ENCODE measurements around the gene FRMD8.
"Not testable (repeated sequence)": the region's sequence is repeated elsewhere in the genome, so short reads cannot be mapped to it uniquely, and the experiment has no call there.

FRMD8 gene

DNA sequence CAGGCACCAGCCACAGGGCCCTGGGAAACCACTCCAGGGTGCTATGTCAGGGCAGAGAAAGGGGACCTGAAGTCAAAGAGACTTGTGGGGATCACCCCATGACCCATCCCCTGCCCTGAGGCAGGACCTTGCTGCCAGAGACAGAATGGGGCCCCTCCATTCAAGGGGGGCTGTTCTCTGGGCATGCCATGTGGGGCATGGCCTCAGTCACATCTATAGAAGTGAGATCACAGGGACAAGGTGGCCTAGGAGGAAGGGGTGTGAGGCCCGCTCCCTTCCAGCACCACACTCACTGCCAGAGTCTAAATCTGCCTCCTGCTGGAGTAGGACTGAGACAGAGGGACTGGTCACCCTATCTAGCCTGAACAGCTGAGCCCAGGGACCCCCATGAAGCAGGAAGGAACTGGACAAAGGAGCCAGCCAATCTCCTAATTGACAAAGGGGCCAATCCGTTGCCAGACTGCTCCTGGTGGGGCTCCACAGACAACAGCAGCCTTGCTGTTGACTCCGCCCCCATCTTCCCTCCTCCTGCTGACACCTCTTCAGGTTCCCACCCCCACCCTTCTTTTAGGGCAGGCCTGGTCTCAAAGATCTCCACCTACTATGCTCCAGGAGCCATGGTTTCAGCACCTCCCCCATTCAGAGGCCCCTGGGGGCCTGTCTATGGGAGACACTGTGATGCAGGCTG is 62.1 kb downstream of the FRMD8 start:
- H3K4me3 ChIP-seq (ENCODE audit: low read depth, low read length), result no peak overlapping the region
- TF ChIP-seq CTCF (IDR thresholded peaks at IDR 0.05; ENCODE audit: low read depth, low read length), result no peak

GRCh38 chr11:65451301-65451700 is 64.9 kb downstream of the FRMD8 start:
- not testable (repeated sequence) for H3K4me3 ChIP-seq (ENCODE audit: low read depth, low read length)

GRCh38 chr11:65452259-65452658 is 65.8 kb downstream of the FRMD8 start:
- H3K4me3 ChIP-seq (ENCODE audit: low read depth, low read length), result not testable (repeated sequence)

DNA sequence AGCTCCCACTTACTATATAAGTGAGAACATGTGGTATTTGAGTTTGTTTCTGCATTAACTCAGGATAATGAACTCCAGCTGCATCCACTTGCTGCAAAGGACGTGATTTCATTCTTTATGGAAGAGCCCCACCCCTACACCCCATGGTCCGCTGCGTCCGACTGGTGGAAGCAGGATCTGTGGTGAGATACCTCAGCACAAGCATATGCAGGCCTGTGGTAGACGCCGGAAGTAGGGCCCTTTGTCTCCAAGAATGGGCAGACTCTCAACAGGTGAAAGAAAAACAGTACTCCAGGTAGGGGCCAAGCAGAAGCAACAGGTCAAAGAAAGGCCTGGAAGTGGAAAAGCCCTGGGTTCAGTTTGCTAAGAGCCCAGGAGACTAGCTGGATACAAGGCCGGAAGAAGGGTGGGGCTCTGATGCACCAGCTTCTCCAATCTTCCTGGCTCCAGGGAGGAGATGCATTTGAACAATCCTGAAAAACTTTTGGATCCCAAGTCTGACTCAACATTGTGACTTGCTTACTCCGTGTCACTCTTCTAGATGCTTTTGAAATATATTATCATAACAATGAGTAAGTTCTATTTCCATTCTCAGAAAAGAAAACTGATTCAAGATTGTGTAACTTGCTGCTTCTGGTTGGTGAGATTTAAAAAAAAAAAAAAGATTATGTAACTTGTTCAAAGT is 66.5 kb downstream of the FRMD8 start:
- TF ChIP-seq CTCF (IDR thresholded peaks at IDR 0.05; ENCODE audit: low read depth, low read length), result no peak
- H3K4me3 ChIP-seq (ENCODE audit: low read depth, low read length), result no peak overlapping the region

DNA sequence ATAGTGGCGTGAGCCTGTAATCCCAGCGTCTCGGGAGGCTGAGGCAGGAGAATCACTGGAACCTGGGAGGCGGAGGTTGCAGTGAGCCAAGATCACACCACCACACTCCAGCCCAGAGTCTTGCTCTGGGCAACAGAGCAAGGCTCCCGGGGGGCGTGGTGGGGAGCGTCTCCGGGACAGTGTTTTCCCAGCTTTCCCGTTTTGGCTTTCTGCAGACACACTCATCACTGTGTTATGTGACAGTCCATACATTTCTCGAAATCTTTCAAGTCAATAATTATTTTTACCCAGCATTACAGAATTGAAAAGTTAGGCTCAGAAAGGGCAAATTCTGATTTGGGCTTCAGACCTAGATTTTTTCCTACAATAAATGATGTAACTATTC is 67.9 kb downstream of the FRMD8 start:
- peak overlapping the region; percentile 65 for H3K4me3 ChIP-seq (ENCODE audit: low read depth, low read length)
- TF ChIP-seq CTCF (IDR thresholded peaks at IDR 0.05; ENCODE audit: low read depth, low read length), result no peak

DNA sequence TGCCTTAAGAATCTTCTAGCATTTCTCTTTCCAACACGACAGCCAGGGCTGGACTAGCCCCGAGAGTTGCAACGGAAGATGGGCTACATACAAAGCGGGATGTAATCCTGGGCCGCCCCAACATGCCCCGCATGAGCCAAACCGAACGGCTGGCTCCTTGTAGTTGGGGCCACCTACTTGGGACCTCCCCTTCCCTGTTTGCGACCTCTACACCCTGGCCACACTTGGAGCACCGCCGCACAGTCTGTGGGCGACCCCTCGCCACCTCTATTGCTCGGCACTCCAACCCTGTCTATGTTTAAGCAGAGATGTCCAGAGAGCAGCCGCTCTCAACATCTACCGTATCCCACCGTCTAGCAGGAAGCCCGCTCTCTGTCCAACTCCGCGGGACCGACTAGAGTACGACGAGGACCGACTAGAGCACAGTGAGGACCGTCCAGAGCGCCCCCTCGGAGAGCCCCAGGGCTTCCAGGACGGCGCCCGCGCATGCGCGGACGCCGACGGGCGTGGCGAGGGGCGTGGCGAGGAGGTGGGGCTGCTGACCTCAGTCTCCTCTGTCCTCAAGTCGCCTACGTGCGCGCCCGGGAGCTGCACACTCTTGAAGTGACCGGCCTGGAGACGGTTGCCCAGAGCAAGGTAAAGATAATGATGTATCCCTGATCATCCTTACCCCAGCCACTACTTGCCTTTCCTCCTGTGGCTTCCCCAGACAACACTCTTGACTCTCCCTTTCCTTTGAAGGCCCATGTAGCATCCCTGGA is 68.4 kb downstream of the FRMD8 start:
- peak overlapping the region; percentile 65 for H3K4me3 ChIP-seq (ENCODE audit: low read depth, low read length)
- TF ChIP-seq CTCF (IDR thresholded peaks at IDR 0.05; ENCODE audit: low read depth, low read length), result peak; percentile 9; the same call in 1 of the 2 replicates

- no peak for TF ChIP-seq CTCF (IDR thresholded peaks at IDR 0.05; ENCODE audit: low read depth, low read length)
- no peak overlapping the region for H3K4me3 ChIP-seq (ENCODE audit: low read depth, low read length)
These were observed 70.0 kb downstream of the FRMD8 start for GRCh38 chr11:65456418-65456817.

- TF ChIP-seq CTCF (IDR thresholded peaks at IDR 0.05; ENCODE audit: low read depth, low read length), result no peak
- no peak overlapping the region for H3K4me3 ChIP-seq (ENCODE audit: low read depth, low read length)
These were observed 73.1 kb downstream of the FRMD8 start for GRCh38 chr11:65459552-65459951.
